GM23338 (cell line): ENCODE data around the gene ZCCHC12. TPM values are rescaled to one million over a fixed set of nuclear protein-coding genes. Genes with fewer than 3 reads are reported as not detected.

Experiments used
- ATAC-seq: fragments of 200-7000 bp; cut with Tn5 transposase; 3 replicates; pipeline ENCODE4 v1.9.1; 2020
- DNase-seq: peaks from one replicate; pipeline ENCODE4 v3.0.0-alpha.2; 2015; ENCODE audit warnings: low spot score
- H2AFZ ChIP-seq: fragments of 200-600 bp; sonication (generic); 2 replicates; pipeline ENCODE4 v1.8.0; 2016; ENCODE audit warnings: antibody characterized with exemption, mild to moderate bottlenecking, moderate library complexity
- H3F3A ChIP-seq: fragments of 200-600 bp; sonication (generic); replicated peaks from 2 replicates; pipeline ENCODE4 v1.8.0; 2017; ENCODE audit warnings: antibody characterized with exemption, mixed run types, low read depth
- H3K27ac ChIP-seq: fragments of 200-600 bp; sonication (generic); 2 replicates; pipeline ENCODE4 v1.6.1; 2016; ENCODE audit warnings: low read depth
- H3K27me3 ChIP-seq: fragments of 200-600 bp; sonication (generic); 2 replicates; pipeline ENCODE4 v1.8.0; 2016; ENCODE audit warnings: mild to moderate bottlenecking, mixed run types, moderate library complexity; ENCODE audit not compliant: insufficient read depth
- H3K36me3 ChIP-seq: fragments of 200-600 bp; sonication (generic); 2 replicates; pipeline ENCODE4 v1.8.0; 2016; ENCODE audit warnings: mild to moderate bottlenecking; ENCODE audit not compliant: insufficient read depth
- H3K4me1 ChIP-seq: fragments of 200-600 bp; sonication (generic); 2 replicates; pipeline ENCODE4 v1.8.0; 2016; ENCODE audit warnings: mild to moderate bottlenecking, moderate library complexity; ENCODE audit not compliant: insufficient read depth
- H3K4me2 ChIP-seq: fragments of 200-600 bp; sonication (generic); 2 replicates; pipeline ENCODE4 v1.7.1; 2017; ENCODE audit warnings: mixed run types
- H3K4me3 ChIP-seq: fragments of 200-600 bp; sonication (generic); 2 replicates; pipeline ENCODE4 v1.6.1; 2016; ENCODE audit warnings: mixed run types
- H3K79me2 ChIP-seq: fragments of 200-600 bp; sonication (generic); replicated peaks from 2 replicates; pipeline ENCODE4 v1.8.0; 2017; ENCODE audit warnings: mild to moderate bottlenecking; ENCODE audit not compliant: insufficient read depth
- H3K9me2 ChIP-seq: fragments of 200-600 bp; sonication (generic); 2 replicates; pipeline ENCODE4 v1.8.0; 2017; ENCODE audit not compliant: insufficient read depth
- H4K20me1 ChIP-seq: fragments of 200-600 bp; sonication (generic); replicated peaks from 2 replicates; pipeline ENCODE4 v1.8.0; 2017; ENCODE audit warnings: mild to moderate bottlenecking; ENCODE audit not compliant: insufficient read depth
- H3K27ac Mint-ChIP-seq: 2 replicates; pipeline ENCODE4 v1.8.0; 2020; ENCODE audit warnings: inconsistent platforms, mild to moderate bottlenecking, moderate library complexity, mixed read lengths
- H3K27me3 Mint-ChIP-seq: 3 replicates; pipeline ENCODE4 v1.8.0; 2022; ENCODE audit warnings: low read depth, mild to moderate bottlenecking, moderate library complexity, mixed read lengths, inconsistent platforms; ENCODE audit not compliant: insufficient read depth, poor library complexity
- H3K36me3 Mint-ChIP-seq: 3 replicates; pipeline ENCODE4 v1.8.0; 2021; ENCODE audit warnings: low read depth, mild to moderate bottlenecking, inconsistent platforms, moderate library complexity, mixed read lengths
- H3K4me1 Mint-ChIP-seq: 3 replicates; pipeline ENCODE4 v1.8.0; 2020; ENCODE audit warnings: mild to moderate bottlenecking, inconsistent platforms, mixed read lengths
- H3K4me3 Mint-ChIP-seq: 3 replicates; pipeline ENCODE4 v1.8.0; 2021; ENCODE audit warnings: moderate library complexity, mild to moderate bottlenecking, inconsistent platforms, mixed read lengths
- H3K9me3 Mint-ChIP-seq: 3 replicates; pipeline ENCODE4 v1.8.0; 2020; ENCODE audit warnings: moderate library complexity, mild to moderate bottlenecking, inconsistent platforms, mixed read lengths
- CREB1 ChIP-seq: fragments of 250-450 bp; sonication (Bioruptor Pico); IDR thresholded peaks from 2 replicates; pipeline ENCODE4 v1.5.0; 2020; ENCODE audit warnings: low read depth, mild to moderate bottlenecking, moderate library complexity
- EZH2 ChIP-seq: fragments of 200-600 bp; sonication (generic); IDR thresholded peaks from one replicate; pipeline ENCODE4 v1.8.0; 2017; ENCODE audit warnings: antibody characterized with exemption, mild to moderate bottlenecking, low read depth; ENCODE audit not compliant: unreplicated experiment
- EZH2phosphoT487 ChIP-seq: fragments of 200-600 bp; sonication (generic); IDR thresholded peaks from one replicate; pipeline ENCODE4 v1.8.1; 2018; ENCODE audit warnings: antibody characterized with exemption; ENCODE audit not compliant: unreplicated experiment
- JUNB ChIP-seq: IDR thresholded peaks from one replicate; pipeline ENCODE4 v1.6.1; 2016; ENCODE audit warnings: antibody characterized with exemption; ENCODE audit not compliant: unreplicated experiment
- POLR2AphosphoS5 ChIP-seq: IDR thresholded peaks from 2 replicates; pipeline ENCODE4 v1.6.1; 2016; ENCODE audit warnings: antibody characterized with exemption, low read depth
- STAT1 ChIP-seq: IDR thresholded peaks from one replicate; pipeline ENCODE4 v1.6.1; 2016; ENCODE audit warnings: antibody characterized with exemption; ENCODE audit not compliant: unreplicated experiment
- ZNF114 ChIP-seq: fragments of 250-450 bp; sonication (Bioruptor Pico); IDR thresholded peaks from 2 replicates; pipeline ENCODE4 v1.5.0; 2020; ENCODE audit warnings: mild to moderate bottlenecking, moderate library complexity
- ZNF331 ChIP-seq: fragments of 250-450 bp; sonication (Bioruptor Pico); IDR thresholded peaks from 2 replicates; pipeline ENCODE4 v1.5.0; 2020; ENCODE audit warnings: low read depth, mild to moderate bottlenecking, moderate library complexity
- polyA plus RNA-seq: library from polyadenylated mRNA; unstranded; fragments of >200 nt; fragmentation: Nextera tagmentation; extraction: Ambion mirVana; gene quantifications from 2 replicates; pipeline ENCODE4 v1.2.1, GENCODE V29; 2016
- total RNA-seq: library from RNA; depleted of rRNA; stranded (reverse); fragments of >200 nt; shearing (Covaris generic); gene quantifications from 2 replicates; pipeline ENCODE4 v1.2.3, GENCODE V29; 2014
- TF ChIP-seq, protein P1 (sequence below): IDR thresholded peaks from 2 replicates; pipeline ENCODE4 v1.6.1; 2016; ENCODE audit warnings: antibody characterized with exemption
- TF ChIP-seq, protein P2 (sequence below), 2 experiments: fragments of 200-600 bp in 1 of 2; sonication (generic) in 1 of 2; conservative IDR thresholded peaks; 2 replicates each; pipeline versions ENCODE4 v1.5.1 to v1.6.1; 2016 to 2017; ENCODE audit warnings: antibody characterized with exemption in 2 of 2, low read depth in 2 of 2, mild to moderate bottlenecking in 2 of 2, moderate library complexity in 1 of 2
- TF ChIP-seq, protein P3 (sequence below): IDR thresholded peaks from one replicate; pipeline ENCODE4 v1.6.1; 2018; ENCODE audit warnings: antibody characterized with exemption; ENCODE audit not compliant: unreplicated experiment
- TF ChIP-seq, protein P4 (sequence below): fragments of 250-450 bp; sonication (Bioruptor Pico); IDR thresholded peaks from 2 replicates; pipeline ENCODE4 v1.5.0; 2020; ENCODE audit warnings: mild to moderate bottlenecking, moderate library complexity

Gene ZCCHC12
- total and polyA plus RNA-seq, 2 experiments from 2014 or later: 0.32 to 0.38 TPM

DNA sequence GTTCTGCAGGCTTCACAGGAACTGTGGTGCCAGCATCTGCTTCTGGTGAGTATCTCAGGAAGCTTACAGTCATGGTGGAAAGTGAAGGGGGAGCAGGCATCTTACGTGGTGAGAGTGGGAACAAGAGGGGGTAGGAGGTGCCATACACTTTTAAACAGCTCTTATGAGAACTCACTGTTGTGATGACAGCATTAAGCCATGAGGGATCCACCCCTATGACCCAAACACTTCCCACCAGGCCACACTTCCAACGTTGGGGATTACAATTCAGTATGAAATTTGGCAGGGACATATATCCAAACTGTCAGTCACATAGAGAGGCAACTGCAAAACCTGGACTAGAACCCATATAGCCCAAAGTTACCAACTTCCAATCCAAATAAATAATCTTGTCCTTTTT, 43.1 kb upstream of the ZCCHC12 start (continued):
- TF ChIP-seq, protein P1, sequence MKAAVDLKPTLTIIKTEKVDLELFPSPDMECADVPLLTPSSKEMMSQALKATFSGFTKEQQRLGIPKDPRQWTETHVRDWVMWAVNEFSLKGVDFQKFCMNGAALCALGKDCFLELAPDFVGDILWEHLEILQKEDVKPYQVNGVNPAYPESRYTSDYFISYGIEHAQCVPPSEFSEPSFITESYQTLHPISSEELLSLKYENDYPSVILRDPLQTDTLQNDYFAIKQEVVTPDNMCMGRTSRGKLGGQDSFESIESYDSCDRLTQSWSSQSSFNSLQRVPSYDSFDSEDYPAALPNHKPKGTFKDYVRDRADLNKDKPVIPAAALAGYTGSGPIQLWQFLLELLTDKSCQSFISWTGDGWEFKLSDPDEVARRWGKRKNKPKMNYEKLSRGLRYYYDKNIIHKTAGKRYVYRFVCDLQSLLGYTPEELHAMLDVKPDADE: no peak
- no peak for TF ChIP-seq STAT1

DNA sequence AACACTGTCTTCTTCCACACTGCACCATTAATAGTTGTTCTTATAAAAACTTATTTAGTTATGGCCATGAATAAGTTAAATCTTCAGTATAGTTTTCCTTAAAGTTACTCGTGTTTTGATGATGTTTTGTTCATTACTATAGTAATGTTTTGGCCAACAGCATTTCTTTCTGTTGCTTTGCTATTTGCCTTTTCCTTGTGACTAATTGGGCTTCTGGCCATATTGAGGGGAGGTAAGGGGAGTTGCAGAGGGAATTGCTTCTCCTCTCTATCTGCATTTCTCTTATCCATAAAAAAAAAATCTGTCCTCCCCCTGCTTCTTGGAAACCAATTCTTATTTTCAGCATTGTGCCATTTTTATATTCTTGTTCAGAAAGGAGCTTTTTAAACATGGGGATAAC, 42.7 kb upstream of the ZCCHC12 start:
- Histone ChIP-seq H3K4me2 (no peak overlapping the region), H3K27ac (no peak overlapping the region), H3K4me3 (no peak overlapping the region), H3K79me2 (no peaks in the 10 kb centered on the region), H4K20me1 (no peaks in the 10 kb centered on the region), H3K4me1 (no peaks in the 10 kb centered on the region), H3F3A (no peaks in the 10 kb centered on the region), H3K9me2 (no peaks in the 10 kb centered on the region), H3K27me3 (no peaks in the 10 kb centered on the region), H2AFZ (no peak overlapping the region), H3K36me3 (no peaks in the 10 kb centered on the region)
- Mint-ChIP-seq H3K9me3 (no peaks in the 10 kb centered on the region), H3K27me3 (no peaks in the 10 kb centered on the region), H3K27ac (no peak overlapping the region), H3K36me3 (no peaks in the 10 kb centered on the region), H3K4me3 (no peak overlapping the region), H3K4me1 (no peaks in the 10 kb centered on the region)
- DNase-seq: no peak
- ATAC-seq: no peak
- TF ChIP-seq CREB1 (CRISPR knock-in tag) (no peak), EZH2phosphoT487 (no peak), POLR2AphosphoS5 (no peak), EZH2 (no peak), STAT1 (no peak), ZNF331 (no peak), JUNB (no peak), ZNF114 (CRISPR knock-in tag) (no peak)
- TF ChIP-seq, protein P1: no peak
- TF ChIP-seq, protein P2, sequence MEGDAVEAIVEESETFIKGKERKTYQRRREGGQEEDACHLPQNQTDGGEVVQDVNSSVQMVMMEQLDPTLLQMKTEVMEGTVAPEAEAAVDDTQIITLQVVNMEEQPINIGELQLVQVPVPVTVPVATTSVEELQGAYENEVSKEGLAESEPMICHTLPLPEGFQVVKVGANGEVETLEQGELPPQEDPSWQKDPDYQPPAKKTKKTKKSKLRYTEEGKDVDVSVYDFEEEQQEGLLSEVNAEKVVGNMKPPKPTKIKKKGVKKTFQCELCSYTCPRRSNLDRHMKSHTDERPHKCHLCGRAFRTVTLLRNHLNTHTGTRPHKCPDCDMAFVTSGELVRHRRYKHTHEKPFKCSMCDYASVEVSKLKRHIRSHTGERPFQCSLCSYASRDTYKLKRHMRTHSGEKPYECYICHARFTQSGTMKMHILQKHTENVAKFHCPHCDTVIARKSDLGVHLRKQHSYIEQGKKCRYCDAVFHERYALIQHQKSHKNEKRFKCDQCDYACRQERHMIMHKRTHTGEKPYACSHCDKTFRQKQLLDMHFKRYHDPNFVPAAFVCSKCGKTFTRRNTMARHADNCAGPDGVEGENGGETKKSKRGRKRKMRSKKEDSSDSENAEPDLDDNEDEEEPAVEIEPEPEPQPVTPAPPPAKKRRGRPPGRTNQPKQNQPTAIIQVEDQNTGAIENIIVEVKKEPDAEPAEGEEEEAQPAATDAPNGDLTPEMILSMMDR (conservative IDR thresholded peaks at IDR 0.05; ENCODE audit: low read depth in 2 of 2): no peak
- TF ChIP-seq, protein P3, sequence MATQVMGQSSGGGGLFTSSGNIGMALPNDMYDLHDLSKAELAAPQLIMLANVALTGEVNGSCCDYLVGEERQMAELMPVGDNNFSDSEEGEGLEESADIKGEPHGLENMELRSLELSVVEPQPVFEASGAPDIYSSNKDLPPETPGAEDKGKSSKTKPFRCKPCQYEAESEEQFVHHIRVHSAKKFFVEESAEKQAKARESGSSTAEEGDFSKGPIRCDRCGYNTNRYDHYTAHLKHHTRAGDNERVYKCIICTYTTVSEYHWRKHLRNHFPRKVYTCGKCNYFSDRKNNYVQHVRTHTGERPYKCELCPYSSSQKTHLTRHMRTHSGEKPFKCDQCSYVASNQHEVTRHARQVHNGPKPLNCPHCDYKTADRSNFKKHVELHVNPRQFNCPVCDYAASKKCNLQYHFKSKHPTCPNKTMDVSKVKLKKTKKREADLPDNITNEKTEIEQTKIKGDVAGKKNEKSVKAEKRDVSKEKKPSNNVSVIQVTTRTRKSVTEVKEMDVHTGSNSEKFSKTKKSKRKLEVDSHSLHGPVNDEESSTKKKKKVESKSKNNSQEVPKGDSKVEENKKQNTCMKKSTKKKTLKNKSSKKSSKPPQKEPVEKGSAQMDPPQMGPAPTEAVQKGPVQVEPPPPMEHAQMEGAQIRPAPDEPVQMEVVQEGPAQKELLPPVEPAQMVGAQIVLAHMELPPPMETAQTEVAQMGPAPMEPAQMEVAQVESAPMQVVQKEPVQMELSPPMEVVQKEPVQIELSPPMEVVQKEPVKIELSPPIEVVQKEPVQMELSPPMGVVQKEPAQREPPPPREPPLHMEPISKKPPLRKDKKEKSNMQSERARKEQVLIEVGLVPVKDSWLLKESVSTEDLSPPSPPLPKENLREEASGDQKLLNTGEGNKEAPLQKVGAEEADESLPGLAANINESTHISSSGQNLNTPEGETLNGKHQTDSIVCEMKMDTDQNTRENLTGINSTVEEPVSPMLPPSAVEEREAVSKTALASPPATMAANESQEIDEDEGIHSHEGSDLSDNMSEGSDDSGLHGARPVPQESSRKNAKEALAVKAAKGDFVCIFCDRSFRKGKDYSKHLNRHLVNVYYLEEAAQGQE: no peak
- TF ChIP-seq, protein P4, sequence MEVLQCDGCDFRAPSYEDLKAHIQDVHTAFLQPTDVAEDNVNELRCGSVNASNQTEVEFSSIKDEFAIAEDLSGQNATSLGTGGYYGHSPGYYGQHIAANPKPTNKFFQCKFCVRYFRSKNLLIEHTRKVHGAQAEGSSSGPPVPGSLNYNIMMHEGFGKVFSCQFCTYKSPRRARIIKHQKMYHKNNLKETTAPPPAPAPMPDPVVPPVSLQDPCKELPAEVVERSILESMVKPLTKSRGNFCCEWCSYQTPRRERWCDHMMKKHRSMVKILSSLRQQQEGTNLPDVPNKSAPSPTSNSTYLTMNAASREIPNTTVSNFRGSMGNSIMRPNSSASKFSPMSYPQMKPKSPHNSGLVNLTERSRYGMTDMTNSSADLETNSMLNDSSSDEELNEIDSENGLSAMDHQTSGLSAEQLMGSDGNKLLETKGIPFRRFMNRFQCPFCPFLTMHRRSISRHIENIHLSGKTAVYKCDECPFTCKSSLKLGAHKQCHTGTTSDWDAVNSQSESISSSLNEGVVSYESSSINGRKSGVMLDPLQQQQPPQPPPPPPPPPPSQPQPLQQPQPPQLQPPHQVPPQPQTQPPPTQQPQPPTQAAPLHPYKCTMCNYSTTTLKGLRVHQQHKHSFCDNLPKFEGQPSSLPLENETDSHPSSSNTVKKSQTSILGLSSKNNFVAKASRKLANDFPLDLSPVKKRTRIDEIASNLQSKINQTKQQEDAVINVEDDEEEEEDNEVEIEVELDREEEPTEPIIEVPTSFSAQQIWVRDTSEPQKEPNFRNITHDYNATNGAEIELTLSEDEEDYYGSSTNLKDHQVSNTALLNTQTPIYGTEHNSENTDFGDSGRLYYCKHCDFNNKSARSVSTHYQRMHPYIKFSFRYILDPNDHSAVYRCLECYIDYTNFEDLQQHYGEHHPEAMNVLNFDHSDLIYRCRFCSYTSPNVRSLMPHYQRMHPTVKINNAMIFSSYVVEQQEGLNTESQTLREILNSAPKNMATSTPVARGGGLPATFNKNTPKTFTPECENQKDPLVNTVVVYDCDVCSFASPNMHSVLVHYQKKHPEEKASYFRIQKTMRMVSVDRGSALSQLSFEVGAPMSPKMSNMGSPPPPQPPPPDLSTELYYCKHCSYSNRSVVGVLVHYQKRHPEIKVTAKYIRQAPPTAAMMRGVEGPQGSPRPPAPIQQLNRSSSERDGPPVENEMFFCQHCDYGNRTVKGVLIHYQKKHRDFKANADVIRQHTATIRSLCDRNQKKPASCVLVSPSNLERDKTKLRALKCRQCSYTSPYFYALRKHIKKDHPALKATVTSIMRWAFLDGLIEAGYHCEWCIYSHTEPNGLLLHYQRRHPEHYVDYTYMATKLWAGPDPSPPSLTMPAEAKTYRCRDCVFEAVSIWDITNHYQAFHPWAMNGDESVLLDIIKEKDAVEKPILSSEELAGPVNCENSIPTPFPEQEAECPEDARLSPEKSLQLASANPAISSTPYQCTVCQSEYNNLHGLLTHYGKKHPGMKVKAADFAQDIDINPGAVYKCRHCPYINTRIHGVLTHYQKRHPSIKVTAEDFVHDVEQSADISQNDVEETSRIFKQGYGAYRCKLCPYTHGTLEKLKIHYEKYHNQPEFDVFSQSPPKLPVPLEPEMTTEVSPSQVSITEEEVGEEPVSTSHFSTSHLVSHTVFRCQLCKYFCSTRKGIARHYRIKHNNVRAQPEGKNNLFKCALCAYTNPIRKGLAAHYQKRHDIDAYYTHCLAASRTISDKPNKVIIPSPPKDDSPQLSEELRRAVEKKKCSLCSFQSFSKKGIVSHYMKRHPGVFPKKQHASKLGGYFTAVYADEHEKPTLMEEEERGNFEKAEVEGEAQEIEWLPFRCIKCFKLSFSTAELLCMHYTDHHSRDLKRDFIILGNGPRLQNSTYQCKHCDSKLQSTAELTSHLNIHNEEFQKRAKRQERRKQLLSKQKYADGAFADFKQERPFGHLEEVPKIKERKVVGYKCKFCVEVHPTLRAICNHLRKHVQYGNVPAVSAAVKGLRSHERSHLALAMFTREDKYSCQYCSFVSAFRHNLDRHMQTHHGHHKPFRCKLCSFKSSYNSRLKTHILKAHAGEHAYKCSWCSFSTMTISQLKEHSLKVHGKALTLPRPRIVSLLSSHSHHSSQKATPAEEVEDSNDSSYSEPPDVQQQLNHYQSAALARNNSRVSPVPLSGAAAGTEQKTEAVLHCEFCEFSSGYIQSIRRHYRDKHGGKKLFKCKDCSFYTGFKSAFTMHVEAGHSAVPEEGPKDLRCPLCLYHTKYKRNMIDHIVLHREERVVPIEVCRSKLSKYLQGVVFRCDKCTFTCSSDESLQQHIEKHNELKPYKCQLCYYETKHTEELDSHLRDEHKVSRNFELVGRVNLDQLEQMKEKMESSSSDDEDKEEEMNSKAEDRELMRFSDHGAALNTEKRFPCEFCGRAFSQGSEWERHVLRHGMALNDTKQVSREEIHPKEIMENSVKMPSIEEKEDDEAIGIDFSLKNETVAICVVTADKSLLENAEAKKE (CRISPR knock-in tag): no peak
